HG03060 (cell line): ENCODE data around the gene ING3.

Source experiments
- ATAC-seq: cut with Tn5 transposase; IDR thresholded peaks from one replicate; pipeline ENCODE4 v1.9.1; 2021; ENCODE audit warnings: low read depth, moderate number of reproducible peaks; ENCODE audit not compliant: unreplicated experiment

The ING3 gene

DNA sequence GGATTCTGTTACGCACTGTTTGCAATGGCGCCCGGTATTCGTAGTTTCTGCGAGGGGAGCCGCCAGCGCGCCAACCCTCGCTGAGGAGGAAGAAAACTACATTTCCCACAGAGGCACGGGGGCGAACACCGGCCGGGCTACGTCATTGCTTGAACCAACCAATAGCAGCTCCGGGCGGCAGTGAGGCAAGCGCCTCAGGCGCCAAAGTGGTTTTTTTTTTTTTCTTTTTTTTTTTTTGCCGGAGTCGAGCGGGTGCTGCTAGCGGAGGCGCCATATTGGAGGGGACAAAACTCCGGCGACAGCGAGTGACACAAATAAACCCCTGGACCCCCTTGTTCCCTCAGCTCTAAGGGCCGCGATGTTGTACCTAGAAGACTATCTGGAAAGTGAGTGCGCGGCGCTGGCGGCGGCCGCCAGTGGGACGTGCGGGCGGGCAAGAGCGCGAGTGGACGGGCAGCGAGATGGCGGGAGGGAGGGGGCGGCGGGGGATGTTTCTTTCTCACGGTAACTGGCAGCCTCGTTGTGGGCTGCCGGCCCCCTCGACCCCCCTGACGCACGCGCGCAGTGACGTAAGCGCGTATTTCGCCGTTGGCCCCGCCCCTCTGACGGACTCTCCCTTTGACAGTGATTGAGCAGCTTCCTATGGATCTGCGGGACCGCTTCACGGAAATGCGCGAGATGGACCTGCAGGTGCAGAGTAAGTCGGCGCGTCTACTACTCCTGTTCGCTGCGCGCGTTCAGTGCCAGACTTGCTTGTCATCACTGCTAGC is at the start of gene ING3:
Gene ING3, plus strand, starts transcription at position 239 of the 770 bp plus-strand sequence. Its CDS starts 120 bp downstream, at position 359.
- peak; percentile 96 for ATAC-seq

GRCh38 chr7:120915314-120916105 is 35.1 kb upstream of the ING3 start:
- ATAC-seq: no peak

GRCh38 chr7:120916121-120916520 is 34.5 kb upstream of the ING3 start:
- ATAC-seq: no peak

GRCh38 chr7:120916538-120916937 is 34.0 kb upstream of the ING3 start:
- no peak for ATAC-seq

- no peak for ATAC-seq
Measured at GRCh38 chr7:120919466-120919865, 31.1 kb upstream of the ING3 start.

- no peak for ATAC-seq
Measured at GRCh38 chr7:120920034-120920433, 30.5 kb upstream of the ING3 start.

DNA sequence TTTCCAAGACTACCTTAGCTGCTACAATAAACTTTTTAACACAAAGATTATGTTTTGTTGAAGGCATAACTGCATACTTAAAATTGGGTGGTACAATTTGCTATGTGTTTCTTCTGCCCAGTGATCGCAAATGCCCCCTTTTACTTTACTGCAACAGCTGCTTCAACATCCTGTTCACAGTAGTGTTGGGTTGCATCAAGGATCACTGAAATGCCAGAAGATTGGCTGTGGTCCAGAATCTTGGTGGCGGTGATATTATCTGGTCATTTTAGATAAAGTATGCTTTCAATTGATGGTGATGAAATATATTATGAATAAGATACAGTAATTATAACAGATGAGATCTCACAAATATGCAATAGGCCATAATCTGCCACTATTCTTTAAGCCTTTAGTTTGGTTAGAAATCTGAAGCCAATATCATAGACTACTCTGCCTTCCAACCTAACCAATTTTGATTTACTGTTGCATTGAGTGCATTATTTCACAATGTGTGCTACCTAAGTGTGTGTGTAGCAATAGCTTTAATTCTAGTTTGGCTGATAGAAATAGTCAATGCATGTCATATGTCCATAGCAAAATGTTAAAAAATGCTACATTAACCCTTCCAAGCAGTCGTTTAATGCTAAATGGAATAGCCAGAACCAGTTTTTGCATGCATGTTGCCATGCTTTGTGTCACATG is 29.8 kb upstream of the ING3 start:
- ATAC-seq: no peak

DNA sequence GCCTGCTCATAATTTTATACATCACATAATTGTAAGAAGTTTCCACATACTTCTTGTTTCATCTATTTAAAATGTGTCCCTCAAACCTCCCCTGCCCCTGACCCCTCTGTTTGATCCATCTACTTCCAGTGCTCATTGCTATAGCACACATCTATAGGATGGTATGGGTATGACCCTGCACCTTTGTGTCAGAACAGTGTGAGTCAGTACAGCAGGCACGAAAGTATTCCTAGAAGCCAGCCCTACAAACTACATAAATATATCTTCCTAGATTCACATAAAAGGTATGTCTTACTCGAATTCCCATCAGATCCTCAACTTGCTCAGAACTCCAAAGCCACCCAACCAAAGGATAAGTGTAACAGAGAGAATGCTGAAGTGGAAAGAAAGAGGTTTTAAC is 25.7 kb upstream of the ING3 start:
- ATAC-seq: no peak

DNA sequence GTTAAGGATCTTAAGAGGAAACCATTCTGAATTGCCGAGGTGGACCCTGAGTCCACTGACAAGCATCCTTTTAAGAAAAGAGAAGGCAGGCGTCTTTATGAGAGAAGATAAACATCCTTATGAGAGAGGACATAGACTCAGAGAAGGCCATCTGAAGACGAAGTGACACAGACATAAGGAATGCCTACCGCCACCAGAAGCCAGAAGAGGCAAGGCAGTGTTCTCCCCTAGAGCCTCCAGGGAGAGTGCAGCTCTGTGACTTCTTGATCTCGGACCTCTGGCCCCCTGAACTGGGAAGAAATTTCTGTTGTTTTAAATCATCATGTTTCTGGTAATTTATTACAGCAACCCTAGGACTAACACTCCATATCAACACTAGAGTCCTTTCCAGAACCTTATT is 25.2 kb upstream of the ING3 start:
- ATAC-seq: no peak

- no peak for ATAC-seq
Measured at GRCh38 chr7:120926943-120927346, 23.6 kb upstream of the ING3 start.

DNA sequence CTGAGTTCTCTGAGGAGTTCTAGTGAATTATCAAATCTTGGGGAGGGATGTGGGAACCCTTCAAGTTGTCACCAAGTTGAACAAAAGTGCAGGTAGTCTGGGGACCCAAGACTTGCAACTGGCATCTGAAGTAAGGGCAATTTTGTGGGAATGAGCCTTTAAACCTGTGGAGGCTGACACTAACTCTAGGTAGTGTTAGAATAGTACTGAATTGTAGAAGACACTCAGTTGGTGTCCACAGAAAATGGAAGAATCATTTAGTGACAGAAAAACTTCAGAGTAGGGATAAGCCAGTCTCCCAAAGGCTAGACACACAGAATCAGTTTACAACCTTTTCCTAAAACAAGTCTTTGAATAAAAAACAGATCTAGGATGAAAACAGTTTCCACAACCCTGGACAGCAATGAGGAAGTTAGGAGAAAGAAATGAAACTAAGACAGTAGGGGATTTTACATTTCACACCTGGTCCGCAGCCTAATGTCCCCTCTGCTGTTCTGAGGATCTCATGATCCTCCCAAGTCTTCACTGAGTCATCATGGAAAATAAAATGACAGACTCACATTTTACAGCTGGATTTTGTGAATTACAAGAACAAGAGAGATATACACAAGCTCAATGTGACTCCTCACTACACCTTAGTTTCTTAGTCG is 23.0 kb upstream of the ING3 start:
- peak; percentile 78 for ATAC-seq

- no peak for ATAC-seq
Measured at GRCh38 chr7:120931243-120931642, 19.3 kb upstream of the ING3 start.

DNA sequence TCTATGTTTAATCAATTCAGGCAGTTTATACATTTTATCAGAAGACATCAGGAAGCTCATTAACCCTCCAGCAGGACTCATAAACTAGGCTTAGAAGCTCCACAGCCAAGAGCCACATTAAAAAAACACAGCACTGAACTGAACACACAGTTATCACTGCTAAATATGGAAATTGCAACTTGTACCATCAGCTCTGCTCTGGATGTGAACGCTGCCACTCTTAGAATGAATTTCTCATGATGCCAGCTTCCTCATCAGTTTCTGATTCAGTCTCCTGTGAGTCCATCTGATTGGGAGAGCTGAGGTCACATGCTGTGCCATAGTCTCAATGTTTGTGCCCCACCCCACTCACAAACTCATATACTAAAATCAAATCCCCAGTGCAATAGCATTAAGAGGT is 17.1 kb upstream of the ING3 start:
- no peak for ATAC-seq

GRCh38 chr7:120939345-120939744 is 11.2 kb upstream of the ING3 start:
- no peak for ATAC-seq

DNA sequence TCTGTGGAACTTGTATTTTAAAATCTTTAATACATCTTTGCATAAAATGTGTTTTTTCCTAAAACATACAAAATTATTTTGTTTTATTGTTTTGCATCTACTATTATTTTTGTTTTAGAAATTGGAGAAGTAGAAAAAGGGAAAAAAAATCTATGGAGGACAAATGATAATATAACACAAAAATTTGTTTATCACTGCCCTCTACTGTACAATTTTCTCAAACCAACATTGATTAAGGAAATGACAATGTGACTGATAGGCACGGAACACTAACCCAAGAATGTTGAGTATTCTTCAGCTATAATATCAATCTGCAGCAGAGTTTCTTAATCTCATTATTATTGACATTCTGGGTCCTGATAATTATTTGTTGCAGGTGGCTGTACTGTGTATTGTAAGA is 9.5 kb upstream of the ING3 start:
- ATAC-seq: no peak

DNA sequence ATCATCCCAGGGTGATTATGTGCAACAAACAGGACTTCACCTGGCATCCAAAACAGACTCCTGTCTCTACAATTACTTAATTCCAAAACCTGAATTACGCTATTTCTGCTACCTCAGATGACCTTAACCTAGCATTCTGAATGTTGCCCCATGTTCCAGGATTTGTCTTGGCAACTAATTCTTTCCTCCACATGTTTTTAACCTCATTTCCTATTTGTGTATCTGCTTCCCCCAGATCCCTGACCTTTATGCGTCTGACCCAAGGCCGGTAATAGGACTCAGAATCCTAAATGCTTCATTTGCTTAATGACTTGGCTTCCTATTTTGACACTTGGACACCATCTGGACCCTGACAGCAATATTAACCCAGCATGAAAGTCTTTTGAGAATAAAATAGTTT is 8.7 kb upstream of the ING3 start:
- ATAC-seq: no peak

DNA sequence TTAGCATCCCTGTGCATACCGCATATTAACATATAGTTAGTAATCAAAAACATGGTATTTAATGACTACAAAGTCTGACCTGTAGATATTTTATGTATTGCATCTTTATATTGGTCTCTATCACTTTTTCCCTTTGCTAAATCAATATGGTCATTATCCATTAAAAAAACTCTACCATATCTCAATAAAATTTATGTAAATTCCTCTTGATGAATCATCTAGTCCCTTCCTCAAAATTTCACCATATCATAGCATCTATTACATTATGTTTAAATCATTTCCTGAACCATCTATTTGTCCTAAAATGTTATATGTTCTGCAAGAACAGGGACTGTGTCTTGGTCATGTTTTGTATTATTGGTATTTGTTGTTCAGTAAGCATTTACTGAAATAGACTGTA is 7.7 kb upstream of the ING3 start:
- ATAC-seq: no peak

GRCh38 chr7:120944826-120945562 is 5.6 kb upstream of the ING3 start:
- no peak for ATAC-seq

GRCh38 chr7:120947980-120948379 is 2.6 kb upstream of the ING3 start:
- ATAC-seq: no peak

DNA sequence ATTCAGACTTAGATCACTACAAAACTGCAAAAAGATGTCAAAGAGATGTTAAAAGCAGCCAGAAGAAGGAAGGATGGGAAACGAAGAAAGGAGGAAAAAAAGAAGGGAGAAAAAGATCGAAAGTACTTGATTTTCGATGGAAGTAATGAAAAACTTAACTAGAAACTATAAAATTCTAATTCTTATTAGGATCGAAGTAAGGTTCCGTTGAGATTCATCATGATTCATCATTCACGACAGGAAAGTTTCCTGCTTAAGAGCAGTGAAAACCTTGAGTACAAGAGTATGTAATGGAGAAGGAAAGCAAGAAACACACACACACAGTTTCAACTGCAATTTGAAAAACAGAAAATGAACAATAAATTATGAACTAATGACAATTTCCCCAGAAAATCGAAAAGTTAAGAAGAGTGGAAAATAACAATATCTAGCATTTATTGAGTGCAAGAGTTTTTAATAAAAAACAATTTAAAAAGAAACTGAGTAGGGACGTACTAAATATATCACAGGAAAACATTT is 1.1 kb upstream of the ING3 start:
- ATAC-seq: no peak
